Measurements from ENCODE around the gene SYK. TPM values are rescaled to one million over a fixed set of nuclear protein-coding genes. Genes with fewer than 3 reads are reported as not detected.
A peak's percentile ranks its signal among the peaks of the same experiment; 100 is the strongest.

The SYK gene
- total RNA-seq, 1 experiment from 2014 or later = 5.3 TPM

- BruUV-seq (replicated peaks) = no TSS peak
- H3K4me3 ChIP-seq (ENCODE audit: low read depth, low read length) = no peak overlapping the region
- no peak for DNase-seq
- no peaks in the 10 kb centered on the region for H3K27me3 ChIP-seq (replicated peaks; ENCODE audit: control insufficient read depth, insufficient read depth, low read length)
- H3K36me3 Mint-ChIP-seq (ENCODE audit: insufficient read depth, unreplicated experiment) = no peaks in the 10 kb centered on the region
- TF ChIP-seq, protein P1, sequence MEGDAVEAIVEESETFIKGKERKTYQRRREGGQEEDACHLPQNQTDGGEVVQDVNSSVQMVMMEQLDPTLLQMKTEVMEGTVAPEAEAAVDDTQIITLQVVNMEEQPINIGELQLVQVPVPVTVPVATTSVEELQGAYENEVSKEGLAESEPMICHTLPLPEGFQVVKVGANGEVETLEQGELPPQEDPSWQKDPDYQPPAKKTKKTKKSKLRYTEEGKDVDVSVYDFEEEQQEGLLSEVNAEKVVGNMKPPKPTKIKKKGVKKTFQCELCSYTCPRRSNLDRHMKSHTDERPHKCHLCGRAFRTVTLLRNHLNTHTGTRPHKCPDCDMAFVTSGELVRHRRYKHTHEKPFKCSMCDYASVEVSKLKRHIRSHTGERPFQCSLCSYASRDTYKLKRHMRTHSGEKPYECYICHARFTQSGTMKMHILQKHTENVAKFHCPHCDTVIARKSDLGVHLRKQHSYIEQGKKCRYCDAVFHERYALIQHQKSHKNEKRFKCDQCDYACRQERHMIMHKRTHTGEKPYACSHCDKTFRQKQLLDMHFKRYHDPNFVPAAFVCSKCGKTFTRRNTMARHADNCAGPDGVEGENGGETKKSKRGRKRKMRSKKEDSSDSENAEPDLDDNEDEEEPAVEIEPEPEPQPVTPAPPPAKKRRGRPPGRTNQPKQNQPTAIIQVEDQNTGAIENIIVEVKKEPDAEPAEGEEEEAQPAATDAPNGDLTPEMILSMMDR (IDR thresholded peaks at IDR 0.05; ENCODE audit: insufficient read depth in 1 of 2, low read depth in 1 of 2, low read length in 1 of 2, severe bottlenecking in 1 of 2, unreplicated experiment in 1 of 2) = no peak
- CTCF ChIA-PET = no interaction called here
- no peaks in the 10 kb centered on the region for H3K36me3 ChIP-seq (ENCODE audit: control insufficient read depth, insufficient read depth, low read length)
- no peaks in the 10 kb centered on the region for H3K4me1 Mint-ChIP-seq (ENCODE audit: low read depth, unreplicated experiment)
- H3K27ac Mint-ChIP-seq (ENCODE audit: unreplicated experiment) = no peak overlapping the region
- POLR2A ChIA-PET = no interaction called here
- no peaks in the 10 kb centered on the region for H3K9me3 Mint-ChIP-seq (ENCODE audit: unreplicated experiment)
- peaks cover 5% of the 10 kb centered on the region for H3K27me3 Mint-ChIP-seq (ENCODE audit: insufficient read depth, unreplicated experiment)
- no peaks in the 10 kb centered on the region for H3K4me1 ChIP-seq
- H3K4me3 Mint-ChIP-seq (ENCODE audit: unreplicated experiment) = no peak overlapping the region
- H3K9me3 ChIP-seq = no peaks in the 10 kb centered on the region
- intact Hi-C loops (cut with micrococcal nuclease; ENCODE audit: unreplicated experiment) = no loop called here
These were observed 2.3 kb upstream of the SYK start for GRCh38 chr9:90799271-90799852.

GRCh38 chr9:90801973-90802322 lies 329 bp downstream of the SYK start:
- ChIA-PET POLR2A (no interaction called here), CTCF (no interaction called here)
- no peaks in the 10 kb centered on the region for H3K36me3 ChIP-seq (ENCODE audit: control insufficient read depth, insufficient read depth, low read length)
- H3K27me3 ChIP-seq (replicated peaks; ENCODE audit: control insufficient read depth, insufficient read depth, low read length) = no peaks in the 10 kb centered on the region
- H3K27ac Mint-ChIP-seq (ENCODE audit: unreplicated experiment) = peak overlapping the region; percentile 86
- H3K4me3 ChIP-seq (ENCODE audit: low read depth, low read length) = peak overlapping the region; percentile 37
- peak overlapping the region; percentile 88 for H3K4me3 Mint-ChIP-seq (ENCODE audit: unreplicated experiment)
- H3K27me3 Mint-ChIP-seq (ENCODE audit: insufficient read depth, unreplicated experiment) = peaks cover 5% of the 10 kb centered on the region
- H3K9me3 Mint-ChIP-seq (ENCODE audit: unreplicated experiment) = no peaks in the 10 kb centered on the region
- TF ChIP-seq, protein P1 (IDR thresholded peaks at IDR 0.05; ENCODE audit: insufficient read depth in 1 of 2, low read depth in 1 of 2, low read length in 1 of 2, severe bottlenecking in 1 of 2, unreplicated experiment in 1 of 2) = no peak
- intact Hi-C loops (cut with micrococcal nuclease; ENCODE audit: unreplicated experiment) = no loop called here
- H3K9me3 ChIP-seq = no peaks in the 10 kb centered on the region
- no peaks in the 10 kb centered on the region for H3K4me1 ChIP-seq
- H3K36me3 Mint-ChIP-seq (ENCODE audit: insufficient read depth, unreplicated experiment) = no peaks in the 10 kb centered on the region
- no TSS peak for BruUV-seq (replicated peaks)
- no peaks in the 10 kb centered on the region for H3K4me1 Mint-ChIP-seq (ENCODE audit: low read depth, unreplicated experiment)
- DNase-seq = no peak

GRCh38 chr9:90802386-90802985 lies 867 bp downstream of the SYK start:
- no peaks in the 10 kb centered on the region for H3K4me1 Mint-ChIP-seq (ENCODE audit: low read depth, unreplicated experiment)

More at GRCh38 chr9:90802386-90802985, 867 bp downstream of the SYK start:
- H3K9me3 ChIP-seq = no peaks in the 10 kb centered on the region
- H3K4me3 Mint-ChIP-seq (ENCODE audit: unreplicated experiment) = peak overlapping the region; percentile 88
- peak overlapping the region; percentile 37 for H3K4me3 ChIP-seq (ENCODE audit: low read depth, low read length)
- no peak for DNase-seq
- intact Hi-C loops (cut with micrococcal nuclease; ENCODE audit: unreplicated experiment) = no loop called here
- H3K36me3 Mint-ChIP-seq (ENCODE audit: insufficient read depth, unreplicated experiment) = no peaks in the 10 kb centered on the region
- CTCF ChIA-PET = no interaction called here
- H3K27ac Mint-ChIP-seq (ENCODE audit: unreplicated experiment) = peak overlapping the region; percentile 86
- TF ChIP-seq, protein P1 (IDR thresholded peaks at IDR 0.05; ENCODE audit: insufficient read depth in 1 of 2, low read depth in 1 of 2, low read length in 1 of 2, severe bottlenecking in 1 of 2, unreplicated experiment in 1 of 2) = no peak
- H3K27me3 Mint-ChIP-seq (ENCODE audit: insufficient read depth, unreplicated experiment) = peaks cover 4% of the 10 kb centered on the region
- POLR2A ChIA-PET = no interaction called here
- no TSS peak for BruUV-seq (replicated peaks)
- no peaks in the 10 kb centered on the region for H3K36me3 ChIP-seq (ENCODE audit: control insufficient read depth, insufficient read depth, low read length)
- no peaks in the 10 kb centered on the region for H3K27me3 ChIP-seq (replicated peaks; ENCODE audit: control insufficient read depth, insufficient read depth, low read length)
- H3K4me1 ChIP-seq = no peaks in the 10 kb centered on the region
- H3K9me3 Mint-ChIP-seq (ENCODE audit: unreplicated experiment) = no peaks in the 10 kb centered on the region

Measured in Caco-2 (cell line).